Measurements from ENCODE around the gene METTL8. TPM values are rescaled to one million over a fixed set of nuclear protein-coding genes. Genes with fewer than 3 reads are reported as not detected.

Gene METTL8
- total RNA-seq, 1 experiment from 2014 or later = 25.7 TPM

GRCh38 chr2:171389325-171389724, 44.5 kb downstream of the METTL8 start:
- H3K27me3 Mint-ChIP-seq (ENCODE audit: insufficient read depth, unreplicated experiment) = no peaks in the 10 kb centered on the region
- no peak overlapping the region for H3K4me3 Mint-ChIP-seq (ENCODE audit: unreplicated experiment)
- intact Hi-C loops (cut with micrococcal nuclease; ENCODE audit: unreplicated experiment) = no loop called here
- no peaks in the 10 kb centered on the region for H3K36me3 Mint-ChIP-seq (ENCODE audit: insufficient read depth, unreplicated experiment)
- CTCF ChIA-PET = no interaction called here
- TF ChIP-seq CTCF (IDR thresholded peaks at IDR 0.05; ENCODE audit: insufficient read depth in 1 of 2, low read depth in 1 of 2, low read length in 1 of 2, severe bottlenecking in 1 of 2, unreplicated experiment in 1 of 2) = no peak
- POLR2A ChIA-PET = no interaction called here
- no peaks in the 10 kb centered on the region for H3K9me3 Mint-ChIP-seq (ENCODE audit: unreplicated experiment)
- no peak overlapping the region for H3K27ac Mint-ChIP-seq (ENCODE audit: unreplicated experiment)
- H3K4me1 Mint-ChIP-seq (ENCODE audit: low read depth, unreplicated experiment) = no peaks in the 10 kb centered on the region
- Histone ChIP-seq H3K4me1 (no peaks in the 10 kb centered on the region), H3K36me3 (ENCODE audit: control insufficient read depth, insufficient read depth, low read length) (no peaks in the 10 kb centered on the region), H3K4me3 (ENCODE audit: low read depth, low read length) (no peak overlapping the region), H3K27me3 (replicated peaks; ENCODE audit: control insufficient read depth, insufficient read depth, low read length) (no peaks in the 10 kb centered on the region; the same call in 1 of the 2 replicates), H3K9me3 (no peaks in the 10 kb centered on the region)
- BruUV-seq (replicated peaks) = no TSS peak
- no peak for DNase-seq

- no peak overlapping the region for H3K4me3 ChIP-seq (ENCODE audit: low read depth, low read length)
- no peaks in the 10 kb centered on the region; the same call in 1 of the 2 replicates for H3K27me3 ChIP-seq (replicated peaks; ENCODE audit: control insufficient read depth, insufficient read depth, low read length)
- H3K4me3 Mint-ChIP-seq (ENCODE audit: unreplicated experiment) = no peak overlapping the region
- H3K4me1 Mint-ChIP-seq (ENCODE audit: low read depth, unreplicated experiment) = no peaks in the 10 kb centered on the region
- H3K36me3 ChIP-seq (ENCODE audit: control insufficient read depth, insufficient read depth, low read length) = no peaks in the 10 kb centered on the region
- H3K9me3 ChIP-seq = no peaks in the 10 kb centered on the region
- POLR2A ChIA-PET = no interaction called here
- no peaks in the 10 kb centered on the region for H3K9me3 Mint-ChIP-seq (ENCODE audit: unreplicated experiment)
- no peak overlapping the region for H3K27ac Mint-ChIP-seq (ENCODE audit: unreplicated experiment)
- H3K36me3 Mint-ChIP-seq (ENCODE audit: insufficient read depth, unreplicated experiment) = peaks cover 7% of the 10 kb centered on the region
- no peaks in the 10 kb centered on the region for H3K4me1 ChIP-seq
- CTCF ChIA-PET = interaction anchor here (1.0 kb wide), 1 partner anchor 571 kb away, joined by 3 read pairs; the partner anchor contains the start of gene GAD1
- DNase-seq = no peak
- H3K27me3 Mint-ChIP-seq (ENCODE audit: insufficient read depth, unreplicated experiment) = no peaks in the 10 kb centered on the region
- intact Hi-C loops (cut with micrococcal nuclease; ENCODE audit: unreplicated experiment) = no loop called here
- BruUV-seq (replicated peaks) = no TSS peak
- TF ChIP-seq CTCF (IDR thresholded peaks at IDR 0.05; ENCODE audit: insufficient read depth in 1 of 2, low read depth in 1 of 2, low read length in 1 of 2, severe bottlenecking in 1 of 2, unreplicated experiment in 1 of 2) = no peak
Measured at GRCh38 chr2:171387052-171387451, 46.7 kb downstream of the METTL8 start.

- ChIA-PET POLR2A (interaction anchor here (0.5 kb wide), 1 partner anchor 162 kb away, joined by 6 read pairs; no protein-coding TSS in a partner anchor), CTCF (interaction anchor here (1.0 kb wide), 1 partner anchor 570 kb away, joined by 3 read pairs; the partner anchor contains the start of gene GAD1)
- Mint-ChIP-seq H3K36me3 (ENCODE audit: insufficient read depth, unreplicated experiment) (peaks cover 7% of the 10 kb centered on the region), H3K4me1 (ENCODE audit: low read depth, unreplicated experiment) (no peaks in the 10 kb centered on the region), H3K27me3 (ENCODE audit: insufficient read depth, unreplicated experiment) (no peaks in the 10 kb centered on the region), H3K9me3 (ENCODE audit: unreplicated experiment) (peaks cover 3% of the 10 kb centered on the region), H3K4me3 (ENCODE audit: unreplicated experiment) (no peak overlapping the region), H3K27ac (ENCODE audit: unreplicated experiment) (no peak overlapping the region)
- 0 out of 2 replicates have a peak, but pooled peaks cover 3% of the 10 kb centered on the region for H3K9me3 ChIP-seq
- H3K27me3 ChIP-seq (replicated peaks; ENCODE audit: control insufficient read depth, insufficient read depth, low read length) = no peaks in the 10 kb centered on the region; the same call in 1 of the 2 replicates
- TF ChIP-seq CTCF (IDR thresholded peaks at IDR 0.05; ENCODE audit: insufficient read depth in 1 of 2, low read depth in 1 of 2, low read length in 1 of 2, severe bottlenecking in 1 of 2, unreplicated experiment in 1 of 2) = no peak
- no peaks in the 10 kb centered on the region for H3K4me1 ChIP-seq
- DNase-seq = no peak
- no peaks in the 10 kb centered on the region for H3K36me3 ChIP-seq (ENCODE audit: control insufficient read depth, insufficient read depth, low read length)
- intact Hi-C loops (cut with micrococcal nuclease; ENCODE audit: unreplicated experiment) = no loop called here
- BruUV-seq (replicated peaks) = no TSS peak
- no peak overlapping the region for H3K4me3 ChIP-seq (ENCODE audit: low read depth, low read length)
Measured at GRCh38 chr2:171386627-171387026, 47.2 kb downstream of the METTL8 start.
